Motor neuron (in vitro differentiated cells): Measurements from ENCODE around the gene UBE3A. TPM values are rescaled to one million over a fixed set of nuclear protein-coding genes. Genes with fewer than 3 reads are reported as not detected.

Experiments used
- ATAC-seq, 8 experiments: fragments of 200-7000 bp; cut with Tn5 transposase; replicated peaks in 6 of 8; 2 replicates each; pipeline ENCODE4 v1.8.0; 2021; ENCODE audit warnings: mild to moderate bottlenecking in 8 of 8, moderate library complexity in 8 of 8
- H3K27ac ChIP-seq, 2 donors: fragments of 250-450 bp; sonication (Bioruptor Pico); 2 replicates each; pipeline ENCODE4 v1.9.0; 2021; ENCODE audit warnings: antibody characterized with exemption in 2 of 2, mild to moderate bottlenecking in 2 of 2, moderate library complexity in 1 of 2
- H3K4me1 ChIP-seq, 2 donors: fragments of 250-450 bp; sonication (Bioruptor Pico); replicated peaks in 1 of 2; 2 replicates each; pipeline ENCODE4 v1.6.1; 2021; ENCODE audit warnings: antibody characterized with exemption in 2 of 2, mild to moderate bottlenecking in 2 of 2, moderate library complexity in 1 of 2
- H3K4me3 ChIP-seq, 5 donors: fragments of 250-450 bp; sonication (Bioruptor Pico); 2 replicates each; pipeline ENCODE4 v1.9.0; 2021; ENCODE audit warnings: antibody characterized with exemption in 5 of 5, mild to moderate bottlenecking in 5 of 5, moderate library complexity in 4 of 5
- WGBS, 10 experiments: fragments of 450-650 bp; shearing (Covaris generic); methylation state at CpG; one replicate each; pipeline ENCODE4 v1.0.0; 2022; 5-methylcytosine and 5-hydroxymethylcytosine counted together
- in situ Hi-C, 9 experiments: fragments of 400-800 bp; cut with MboI; loops; one replicate each; pipeline ENCODE4 v1.15.0; 2021; ENCODE audit warnings: low sequenced_read_pairs in 9 of 9, low pct_unique_long_range_greater_than_20kb in 2 of 9; ENCODE audit not compliant: unreplicated experiment in 9 of 9
- total RNA-seq, 8 experiments: library from RNA; unstranded; fragments of 300-600 nt; gene quantifications; 2 replicates each; pipeline versions ENCODE4 v1.2.3 to v1.2.4, GENCODE V29; 2022

UBE3A gene
- total RNA-seq, 8 experiments from 2014 or later, result 58.9 to 105 (median 86.3) TPM

- no peaks in the 10 kb centered on the region for H3K4me1 ChIP-seq
- H3K4me3 ChIP-seq, result no peak overlapping the region
- no peak for ATAC-seq
- WGBS, 10 experiments, result 90 to 100% (median 95%) methylated on average over 3 to 4 of the region's 4 CpGs; no CpG with 5 or more reads in 1 of the 10 experiments
- H3K27ac ChIP-seq, result no peak overlapping the region
- in situ Hi-C loops, result loop anchor here in 1 of 9 experiments (25.0 kb wide), 1 partner anchor 102 kb away; the partner anchor contains the start of gene UBE3A
These were observed 103.5 kb downstream of the UBE3A start for GRCh38 chr15:25335279-25335678.

GRCh38 chr15:25333049-25333448, 105.8 kb downstream of the UBE3A start:
- H3K4me3 ChIP-seq, result no peak overlapping the region
- peak in 2 of 8 experiments; percentile 76 to 77 for ATAC-seq
- no peak overlapping the region for H3K27ac ChIP-seq
- H3K4me1 ChIP-seq, result no peaks in the 10 kb centered on the region
- WGBS, 10 experiments, result 0 to 100% (median 83%) methylated on average over 1 of the region's 2 CpGs; no CpG with 5 or more reads in 6 of the 10 experiments
- in situ Hi-C loops, result loop anchor here in 1 of 9 experiments (25.0 kb wide), 1 partner anchor 104 kb away; the partner anchor contains the start of gene UBE3A

- 80 to 100% (median 96%) methylated on average over 1 to 2 of the region's 2 CpGs; no CpG with 5 or more reads in 1 of the 10 experiments for WGBS, 10 experiments
- Histone ChIP-seq H3K27ac (no peak overlapping the region), H3K4me1 (no peaks in the 10 kb centered on the region), H3K4me3 (no peak overlapping the region)
- in situ Hi-C loops, result loop anchor here in 1 of 9 experiments (25.0 kb wide), 1 partner anchor 105 kb away; the partner anchor contains the start of gene UBE3A
- ATAC-seq, result no peak
These were observed 106.5 kb downstream of the UBE3A start for GRCh38 chr15:25332306-25332705.

GRCh38 chr15:25331860-25332259, 107.0 kb downstream of the UBE3A start:
- Histone ChIP-seq H3K27ac (no peak overlapping the region), H3K4me3 (no peak overlapping the region), H3K4me1 (no peaks in the 10 kb centered on the region)
- ATAC-seq, result no peak
- 60 to 100% (median 100%) methylated on average over 1 to 2 of the region's 2 CpGs; no CpG with 5 or more reads in 2 of the 10 experiments for WGBS, 10 experiments
- in situ Hi-C loops, result loop anchor here in 1 of 9 experiments (25.0 kb wide), 1 partner anchor 105 kb away; the partner anchor contains the start of gene UBE3A

GRCh38 chr15:25331404-25331803, 107.4 kb downstream of the UBE3A start:
- H3K4me1 ChIP-seq, result no peaks in the 10 kb centered on the region
- H3K27ac ChIP-seq, result no peak overlapping the region
- H3K4me3 ChIP-seq, result no peak overlapping the region
- no peak for ATAC-seq
- 60 to 100% (median 93%) methylated on average over 1 to 2 of the region's 2 CpGs; no CpG with 5 or more reads in 2 of the 10 experiments for WGBS, 10 experiments
- in situ Hi-C loops, result loop anchor here in 1 of 9 experiments (25.0 kb wide), 1 partner anchor 106 kb away; the partner anchor contains the start of gene UBE3A

GRCh38 chr15:25329696-25330095, 109.1 kb downstream of the UBE3A start:
- 0 to 93% (median 50%) methylated on average over 1 to 2 of the region's 2 CpGs; no CpG with 5 or more reads in 2 of the 10 experiments for WGBS, 10 experiments
- in situ Hi-C loops, result loop anchor here in 1 of 9 experiments (25.0 kb wide), 1 partner anchor 108 kb away; the partner anchor contains the start of gene UBE3A
- peak in 3 of 8 experiments; percentile 48 to 61 (median 60) for ATAC-seq
- Histone ChIP-seq H3K4me1 (no peaks in the 10 kb centered on the region), H3K4me3 (no peak overlapping the region), H3K27ac (no peak overlapping the region)

GRCh38 chr15:25327686-25328085, 111.1 kb downstream of the UBE3A start:
- 78 to 100% (median 91%) methylated on average over 1 to 5 of the region's 5 CpGs; no CpG with 5 or more reads in 1 of the 10 experiments for WGBS, 10 experiments
- in situ Hi-C loops, result loop anchor here in 1 of 9 experiments (25.0 kb wide), 1 partner anchor 110 kb away; the partner anchor contains the start of gene UBE3A
- no peak overlapping the region for H3K27ac ChIP-seq
- H3K4me1 ChIP-seq, result no peaks in the 10 kb centered on the region
- ATAC-seq, result no peak
- H3K4me3 ChIP-seq, result no peak overlapping the region

GRCh38 chr15:25325187-25325586, 113.6 kb downstream of the UBE3A start:
- H3K4me1 ChIP-seq, result no peaks in the 10 kb centered on the region
- H3K4me3 ChIP-seq, result no peak overlapping the region
- H3K27ac ChIP-seq, result no peak overlapping the region
- in situ Hi-C loops, result loop anchor here in 1 of 9 experiments (25.0 kb wide), 1 partner anchor 112 kb away; the partner anchor contains the start of gene UBE3A
- 0 to 100% (median 80%) methylated on average over 1 of the region's 1 CpG; no CpG with 5 or more reads in 5 of the 10 experiments for WGBS, 10 experiments
- peak in 2 of 8 experiments; percentile 25 to 35 for ATAC-seq

- Histone ChIP-seq H3K4me1 (no peaks in the 10 kb centered on the region), H3K4me3 (no peak overlapping the region), H3K27ac (no peak overlapping the region)
- 80 to 100% methylated on average over 1 of the region's 1 CpG; no CpG with 5 or more reads in 8 of the 10 experiments for WGBS, 10 experiments
- no peak for ATAC-seq
- in situ Hi-C loops, result no loop called here
These were observed 115.4 kb downstream of the UBE3A start for GRCh38 chr15:25323420-25323819.

GRCh38 chr15:25287823-25288222, 151.0 kb downstream of the UBE3A start:
- Histone ChIP-seq H3K4me3 (no peak overlapping the region), H3K27ac (no peak overlapping the region), H3K4me1 (no peaks in the 10 kb centered on the region)
- WGBS, 10 experiments, result 79 to 100% (median 80%) methylated on average over 1 to 3 of the region's 3 CpGs; no CpG with 5 or more reads in 5 of the 10 experiments
- in situ Hi-C loops, result no loop called here
- no peak for ATAC-seq
